ENCODE data around the gene HOGA1. TPM values are rescaled to one million over a fixed set of nuclear protein-coding genes. Genes with fewer than 3 reads are reported as not detected.
"Not testable (repeated sequence)": the region's sequence is repeated elsewhere in the genome, so short reads cannot be mapped to it uniquely, and the experiment has no call there.

HOGA1 gene
- total and polyA plus RNA-seq, 2 donors (not counting 3 experiments of a cell fraction or from before 2014, with no cell fraction given) = 0.44 to 0.91 TPM

- no peaks in the 10 kb centered on the region for H3K27me3 ChIP-seq (ENCODE audit: control insufficient read depth in 2 of 2, insufficient read depth in 2 of 2, low read length in 2 of 2)
- H2AFZ ChIP-seq (ENCODE audit: low read depth, low read length) = peak overlapping the region; percentile 15
- FAIRE-seq = no peak
- BruUV-seq (replicated peaks) = TSS peak; percentile 27
- intact Hi-C loops (cut with micrococcal nuclease) = loop anchor here (1.0 kb wide), 2 partner anchors 8 to 46 kb away; partner anchors contain the start of gene AVPI1
- peaks cover 9% of the 10 kb centered on the region for H3K4me1 ChIP-seq (ENCODE audit: control insufficient read depth, extremely low read depth, insufficient read depth, low read length)
- no peaks in the 10 kb centered on the region for H4K20me1 ChIP-seq (replicated peaks; ENCODE audit: control insufficient read depth, extremely low read depth, insufficient read depth, low read length)
- peak overlapping the region; percentile 51 to 73 (median 69) for H3K4me3 ChIP-seq (replicated peaks in 1 of 3; ENCODE audit: insufficient read depth in 1 of 3, low read depth in 1 of 3, low read length in 3 of 3)
- H3K9me1 ChIP-seq (replicated peaks; ENCODE audit: control insufficient read depth, extremely low read depth, insufficient read depth, low read length) = no peaks in the 10 kb centered on the region
- H3K79me2 ChIP-seq (ENCODE audit: control insufficient read depth, insufficient read depth, low read length) = peaks cover 14% of the 10 kb centered on the region
- POLR2A ChIA-PET = no interaction called here
- peak overlapping the region; percentile 9 for H3K27ac ChIP-seq (ENCODE audit: insufficient read depth, low read depth, low read length)
- H3K4me2 ChIP-seq (ENCODE audit: insufficient read depth, low read length) = peak overlapping the region; percentile 90
- peak; percentile 54 for DNase-seq (ENCODE audit: low read depth, low spot score)
- TF ChIP-seq EZH2 (IDR thresholded peaks at IDR 0.05; ENCODE audit: borderline replicate concordance, low read depth, low read length, severe bottlenecking) (no peak), POLR2AphosphoS5 (IDR thresholded peaks at IDR 0.05; ENCODE audit: insufficient read depth, low read depth, low read length) (no peak), GATA2 (IDR thresholded peaks at IDR 0.05; ENCODE audit: insufficient read depth, insufficient read length, low read depth, low read length) (no peak), MAX (IDR thresholded peaks at IDR 0.05; ENCODE audit: insufficient read depth, insufficient read length) (no peak), JUN (IDR thresholded peaks at IDR 0.05; ENCODE audit: borderline replicate concordance, insufficient read depth, insufficient read length, low read depth) (no peak), POLR2A (IDR thresholded peaks at IDR 0.05; ENCODE audit: low read depth, low read length) (no peak), MYC (IDR thresholded peaks at IDR 0.05; ENCODE audit: low read depth, low read length) (no peak), FOS (IDR thresholded peaks at IDR 0.05; ENCODE audit: borderline replicate concordance, insufficient read depth, low read length) (no peak)
- TF ChIP-seq, protein P1, sequence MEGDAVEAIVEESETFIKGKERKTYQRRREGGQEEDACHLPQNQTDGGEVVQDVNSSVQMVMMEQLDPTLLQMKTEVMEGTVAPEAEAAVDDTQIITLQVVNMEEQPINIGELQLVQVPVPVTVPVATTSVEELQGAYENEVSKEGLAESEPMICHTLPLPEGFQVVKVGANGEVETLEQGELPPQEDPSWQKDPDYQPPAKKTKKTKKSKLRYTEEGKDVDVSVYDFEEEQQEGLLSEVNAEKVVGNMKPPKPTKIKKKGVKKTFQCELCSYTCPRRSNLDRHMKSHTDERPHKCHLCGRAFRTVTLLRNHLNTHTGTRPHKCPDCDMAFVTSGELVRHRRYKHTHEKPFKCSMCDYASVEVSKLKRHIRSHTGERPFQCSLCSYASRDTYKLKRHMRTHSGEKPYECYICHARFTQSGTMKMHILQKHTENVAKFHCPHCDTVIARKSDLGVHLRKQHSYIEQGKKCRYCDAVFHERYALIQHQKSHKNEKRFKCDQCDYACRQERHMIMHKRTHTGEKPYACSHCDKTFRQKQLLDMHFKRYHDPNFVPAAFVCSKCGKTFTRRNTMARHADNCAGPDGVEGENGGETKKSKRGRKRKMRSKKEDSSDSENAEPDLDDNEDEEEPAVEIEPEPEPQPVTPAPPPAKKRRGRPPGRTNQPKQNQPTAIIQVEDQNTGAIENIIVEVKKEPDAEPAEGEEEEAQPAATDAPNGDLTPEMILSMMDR (IDR thresholded peaks at IDR 0.05; ENCODE audit: extremely low read depth in 1 of 2, insufficient read depth in 1 of 2, low read depth in 1 of 2, low read length in 2 of 2) = no peak
- no peaks in the 10 kb centered on the region for H3K9me3 ChIP-seq (replicated peaks; ENCODE audit: control insufficient read depth, insufficient read depth, low read length)
- H3K9ac ChIP-seq (replicated peaks; ENCODE audit: extremely low read depth, insufficient read depth, low read length) = peak overlapping the region; percentile 63
- CTCF ChIA-PET = interaction anchor here (0.8 to 1.1 kb wide), 4 partner anchors 8 to 45 kb away, joined by 3 to 6 read pairs (median 4); no protein-coding TSS in a partner anchor
- dilution Hi-C loops (cut with MboI; ENCODE audit: extremely low pct_ligation_motif_present, low sequenced_read_pairs) = no loop called here
- peaks cover 0 to 6% of the 10 kb centered on the region in 2 experiments for H3K36me3 ChIP-seq (ENCODE audit: control insufficient read depth in 2 of 2, extremely low read depth in 1 of 2, insufficient read depth in 2 of 2, low read length in 2 of 2)
These were observed 57.0 kb downstream of the HOGA1 start for GRCh38 chr10:97640868-97641811.

DNA sequence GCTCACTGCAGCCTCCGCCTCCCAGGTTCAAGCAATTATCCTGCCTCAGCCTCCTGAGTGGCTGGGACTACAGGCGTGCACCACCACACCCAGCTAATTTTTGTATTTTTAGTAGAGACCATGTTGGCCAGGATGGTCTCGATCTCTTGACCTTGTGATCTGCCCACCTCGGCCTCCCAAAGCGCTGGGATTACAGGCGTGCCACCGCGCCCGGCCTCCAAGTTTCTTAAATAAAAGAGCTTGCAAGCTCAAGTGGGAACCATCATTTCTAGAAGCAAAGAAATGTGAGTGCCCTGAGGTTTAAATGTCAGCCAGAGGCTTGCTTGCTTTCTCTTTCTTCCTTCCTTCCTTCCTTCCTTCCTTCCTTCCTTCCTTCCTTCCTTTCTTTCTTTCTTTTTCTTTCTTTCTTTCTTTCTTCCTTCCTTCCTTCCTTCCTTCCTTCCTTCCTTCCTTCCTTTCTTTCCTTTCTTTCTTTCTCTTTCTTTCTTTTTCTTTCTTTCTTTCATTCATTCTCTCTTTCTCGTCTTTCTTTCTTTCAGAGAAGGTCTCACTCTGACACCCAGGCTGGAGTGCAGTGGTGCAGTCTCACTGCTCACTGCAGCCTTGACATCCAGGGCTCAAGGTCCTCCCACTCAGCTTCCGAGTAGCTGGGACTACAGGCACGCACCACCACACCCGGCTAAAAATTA, 58.4 kb downstream of the HOGA1 start:
- H4K20me1 ChIP-seq (replicated peaks; ENCODE audit: control insufficient read depth, extremely low read depth, insufficient read depth, low read length); BruUV-seq (replicated peaks); dilution Hi-C loops (cut with MboI; ENCODE audit: extremely low pct_ligation_motif_present, low sequenced_read_pairs); H2AFZ ChIP-seq (ENCODE audit: low read depth, low read length); H3K9me1 ChIP-seq (replicated peaks; ENCODE audit: control insufficient read depth, extremely low read depth, insufficient read depth, low read length); CTCF ChIA-PET; H3K4me2 ChIP-seq (ENCODE audit: insufficient read depth, low read length); H3K36me3 ChIP-seq (ENCODE audit: control insufficient read depth in 2 of 2, extremely low read depth in 1 of 2, insufficient read depth in 2 of 2, low read length in 2 of 2); intact Hi-C loops (cut with micrococcal nuclease); DNase-seq (ENCODE audit: low read depth, low spot score); FAIRE-seq; H3K4me1 ChIP-seq (ENCODE audit: control insufficient read depth, extremely low read depth, insufficient read depth, low read length); H3K4me3 ChIP-seq (replicated peaks in 1 of 3; ENCODE audit: insufficient read depth in 1 of 3, low read depth in 1 of 3, low read length in 3 of 3); H3K27ac ChIP-seq (ENCODE audit: insufficient read depth, low read depth, low read length); H3K27me3 ChIP-seq (ENCODE audit: control insufficient read depth in 2 of 2, insufficient read depth in 2 of 2, low read length in 2 of 2); H3K9me3 ChIP-seq (replicated peaks; ENCODE audit: control insufficient read depth, insufficient read depth, low read length); H3K9ac ChIP-seq (replicated peaks; ENCODE audit: extremely low read depth, insufficient read depth, low read length): not testable (repeated sequence)
- POLR2A ChIA-PET = interaction anchor here (0.7 kb wide), 1 partner anchor 143 kb away, joined by 3 read pairs; no protein-coding TSS in a partner anchor
- peaks cover 16% of the 10 kb centered on the region for H3K79me2 ChIP-seq (ENCODE audit: control insufficient read depth, insufficient read depth, low read length)
